Central memory CD8-positive, alpha-beta T cell (primary cell): ENCODE results near the gene BLTP2.

ENCODE experiments used
- ATAC-seq: fragments of 150-1000 bp; cut with Tn5 transposase; replicated peaks from 2 replicates; pipeline ENCODE4 v1.10.0; 2022; ENCODE audit warnings: mild to moderate bottlenecking, moderate FRiP score, moderate number of reproducible peaks; ENCODE audit not compliant: poor library complexity, severe bottlenecking; ENCODE audit errors: extremely low read depth
- DNase-seq, 2 donors: peaks; one replicate each; pipeline ENCODE4 v3.0.0; 2021; ENCODE audit warnings: low spot score in 2 of 2
- H3K27ac Mint-ChIP-seq: one replicate; pipeline ENCODE4 v1.8.0; 2022; ENCODE audit warnings: low read depth, mild to moderate bottlenecking, moderate library complexity, mixed read lengths
- H3K27me3 Mint-ChIP-seq: one replicate; pipeline ENCODE4 v1.8.0; 2022; ENCODE audit warnings: mixed read lengths
- H3K36me3 Mint-ChIP-seq: one replicate; pipeline ENCODE4 v1.8.0; 2022; ENCODE audit warnings: mild to moderate bottlenecking, moderate library complexity, mixed read lengths; ENCODE audit not compliant: insufficient read depth
- H3K4me1 Mint-ChIP-seq: one replicate; pipeline ENCODE4 v1.8.0; 2022; ENCODE audit warnings: mixed read lengths
- H3K4me3 Mint-ChIP-seq: one replicate; pipeline ENCODE4 v1.8.0; 2022; ENCODE audit warnings: mild to moderate bottlenecking, moderate library complexity, mixed read lengths
- H3K9me3 Mint-ChIP-seq: one replicate; pipeline ENCODE4 v1.8.0; 2022; ENCODE audit warnings: mixed read lengths

BLTP2 gene

DNA sequence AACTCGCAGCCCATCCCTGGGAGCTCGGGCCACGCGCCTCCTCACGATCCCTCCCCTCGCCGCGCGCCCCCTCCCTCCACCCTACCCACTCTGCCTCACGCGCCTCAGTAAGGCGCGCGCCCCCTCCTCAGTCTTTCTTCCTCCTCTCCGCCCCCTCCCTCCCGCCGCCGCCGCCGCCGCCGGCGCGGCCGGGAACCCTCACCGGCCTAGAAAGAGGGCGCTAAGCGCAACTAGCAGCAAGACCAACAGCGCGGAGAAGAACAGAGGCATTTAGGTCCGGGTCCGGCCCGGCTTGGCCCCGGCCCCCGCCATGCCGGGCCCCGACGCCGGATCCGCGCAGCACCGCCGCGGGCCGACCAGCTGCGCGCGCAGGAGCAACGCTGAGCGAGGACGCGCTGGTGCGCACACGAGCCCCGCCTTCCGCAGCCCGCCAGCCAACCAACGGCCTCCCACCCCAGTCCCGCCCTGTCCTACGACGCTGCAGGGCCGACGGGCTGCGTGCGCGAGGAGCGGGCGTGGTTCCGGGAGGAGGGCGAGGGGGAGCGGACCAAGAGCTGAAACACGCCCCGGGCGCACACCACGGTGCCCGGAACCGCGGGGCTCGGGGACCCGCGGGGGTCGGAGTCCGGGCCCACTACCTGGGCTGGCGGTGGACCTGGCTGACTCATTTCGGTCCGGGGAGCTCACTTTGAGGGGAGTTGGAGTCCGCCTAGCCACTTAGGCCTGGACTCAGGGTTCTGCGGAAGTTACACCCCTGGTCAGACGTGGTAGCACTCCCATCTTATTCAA is at the start of gene BLTP2:
TSS of gene BLTP2 (minus strand) at position 372 of the 789 bp plus-strand sequence. CDS start at position 270, 102 bp downstream.
- H3K36me3 Mint-ChIP-seq = peaks cover 38% of the 10 kb centered on the region
- peak; percentile 99 for ATAC-seq

DNA sequence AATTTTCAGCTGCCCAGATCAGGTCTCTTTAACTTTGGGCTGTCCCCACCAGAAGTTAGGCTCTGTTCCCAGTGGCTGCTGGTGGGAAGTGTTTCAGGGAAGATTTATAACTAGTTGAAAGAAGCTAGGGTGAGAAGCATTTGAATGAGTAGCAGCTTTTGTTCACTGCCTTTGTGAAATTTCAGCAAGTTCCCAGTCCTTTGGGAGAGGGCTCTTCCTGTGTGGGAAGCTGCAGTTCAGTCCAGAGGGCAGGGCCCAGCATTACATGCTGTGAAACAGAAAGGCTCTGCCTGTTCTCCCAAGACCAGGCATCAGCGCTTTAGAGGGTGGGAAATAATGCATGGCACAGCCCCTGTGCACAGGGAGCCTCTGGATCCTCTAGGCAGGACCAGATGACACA is 48.9 kb upstream of the BLTP2 start:
- Mint-ChIP-seq H3K27ac (peak overlapping the region; percentile 51), H3K4me3 (no peak overlapping the region), H3K4me1 (no peaks in the 10 kb centered on the region), H3K36me3 (peaks cover 73% of the 10 kb centered on the region), H3K9me3 (no peaks in the 10 kb centered on the region), H3K27me3 (no peaks in the 10 kb centered on the region)
- ATAC-seq (no peak), DNase-seq (no peak)

More for the DNA sequence above, at the start of gene BLTP2:
- Mint-ChIP-seq H3K27ac (peak within 1 kb of the TSS; percentile 84), H3K9me3 (no peaks in the 10 kb centered on the region), H3K4me1 (peaks cover 41% of the 10 kb centered on the region), H3K4me3 (peak within 1 kb of the TSS; percentile 95), H3K27me3 (no peaks in the 10 kb centered on the region)
- peak; percentile 83 to 91 for DNase-seq

DNA sequence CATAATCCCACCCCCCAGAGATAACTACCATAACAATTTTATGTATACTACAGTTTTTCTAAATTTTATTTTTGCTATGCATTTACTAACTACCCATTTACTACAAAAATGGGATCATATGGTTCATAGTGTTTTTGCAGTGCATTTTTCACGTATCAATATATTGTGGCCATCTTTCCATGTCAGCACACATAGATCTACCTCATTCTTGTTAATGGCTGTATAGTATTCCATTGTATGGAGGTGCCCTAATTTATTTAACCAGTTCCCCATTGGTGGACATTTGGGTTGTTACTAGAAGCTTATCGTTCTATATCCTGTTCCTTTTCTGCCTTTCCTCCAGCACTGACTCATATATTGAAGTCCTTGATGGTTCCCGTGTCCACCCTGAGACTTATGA is 44.1 kb upstream of the BLTP2 start:
- H3K36me3 Mint-ChIP-seq = peaks cover 80% of the 10 kb centered on the region
- no peak overlapping the region for H3K27ac Mint-ChIP-seq
- no peak overlapping the region for H3K4me3 Mint-ChIP-seq
- H3K4me1 Mint-ChIP-seq = no peaks in the 10 kb centered on the region
- DNase-seq (no peak), ATAC-seq (no peak)
- no peaks in the 10 kb centered on the region for H3K27me3 Mint-ChIP-seq
- no peaks in the 10 kb centered on the region for H3K9me3 Mint-ChIP-seq

- no peaks in the 10 kb centered on the region for H3K4me1 Mint-ChIP-seq
- no peak overlapping the region for H3K27ac Mint-ChIP-seq
- no peak for DNase-seq
- H3K36me3 Mint-ChIP-seq = peaks cover 79% of the 10 kb centered on the region
- no peaks in the 10 kb centered on the region for H3K27me3 Mint-ChIP-seq
- no peak for ATAC-seq
- H3K4me3 Mint-ChIP-seq = no peak overlapping the region
- H3K9me3 Mint-ChIP-seq = no peaks in the 10 kb centered on the region
Observed at GRCh38 chr17:28688481-28688880, 43.5 kb upstream of the BLTP2 start.

DNA sequence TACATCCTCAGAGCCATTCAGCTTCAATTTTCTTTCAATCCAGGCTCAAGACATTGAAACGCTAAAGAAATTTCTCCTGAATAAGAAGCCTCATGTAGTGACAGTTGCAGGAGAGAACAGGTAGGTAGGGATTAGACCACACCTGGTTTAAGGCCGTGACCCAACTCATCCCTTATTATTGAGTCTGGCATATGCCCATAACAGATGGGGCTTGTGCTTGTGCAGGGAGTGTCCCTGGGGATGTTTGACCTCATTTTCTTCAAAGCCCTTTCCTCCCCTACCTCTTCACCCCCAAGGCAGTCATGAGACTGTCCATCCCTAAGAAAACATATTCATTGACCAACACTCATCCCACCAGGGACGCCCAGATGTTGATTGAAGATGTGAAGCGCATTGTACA is 41.3 kb upstream of the BLTP2 start:
- H3K4me1 Mint-ChIP-seq = no peaks in the 10 kb centered on the region
- no peak for ATAC-seq
- H3K27me3 Mint-ChIP-seq = no peaks in the 10 kb centered on the region
- H3K36me3 Mint-ChIP-seq = peaks cover 86% of the 10 kb centered on the region
- no peak overlapping the region for H3K27ac Mint-ChIP-seq
- H3K4me3 Mint-ChIP-seq = no peak overlapping the region
- H3K9me3 Mint-ChIP-seq = no peaks in the 10 kb centered on the region
- no peak for DNase-seq

GRCh38 chr17:28685366-28685765 is 40.4 kb upstream of the BLTP2 start:
- no peaks in the 10 kb centered on the region for H3K9me3 Mint-ChIP-seq
- ATAC-seq (no peak), DNase-seq (no peak)
- H3K36me3 Mint-ChIP-seq = peaks cover 88% of the 10 kb centered on the region
- no peak overlapping the region for H3K4me3 Mint-ChIP-seq
- H3K27me3 Mint-ChIP-seq = no peaks in the 10 kb centered on the region
- H3K27ac Mint-ChIP-seq = no peak overlapping the region
- H3K4me1 Mint-ChIP-seq = no peaks in the 10 kb centered on the region

GRCh38 chr17:28684963-28685362 is 40.0 kb upstream of the BLTP2 start:
- Mint-ChIP-seq H3K27me3 (no peaks in the 10 kb centered on the region), H3K4me1 (no peaks in the 10 kb centered on the region), H3K27ac (no peak overlapping the region), H3K9me3 (no peaks in the 10 kb centered on the region), H3K36me3 (peaks cover 85% of the 10 kb centered on the region), H3K4me3 (no peak overlapping the region)
- DNase-seq = no peak
- no peak for ATAC-seq

GRCh38 chr17:28682655-28683054 is 37.7 kb upstream of the BLTP2 start:
- H3K36me3 Mint-ChIP-seq = peaks cover 82% of the 10 kb centered on the region
- H3K4me1 Mint-ChIP-seq = no peaks in the 10 kb centered on the region
- H3K27ac Mint-ChIP-seq = no peak overlapping the region
- no peaks in the 10 kb centered on the region for H3K9me3 Mint-ChIP-seq
- ATAC-seq (no peak), DNase-seq (no peak)
- H3K27me3 Mint-ChIP-seq = no peaks in the 10 kb centered on the region
- no peak overlapping the region for H3K4me3 Mint-ChIP-seq

- Mint-ChIP-seq H3K27ac (no peak overlapping the region), H3K4me3 (no peak overlapping the region), H3K9me3 (no peaks in the 10 kb centered on the region), H3K36me3 (peaks cover 79% of the 10 kb centered on the region), H3K4me1 (no peaks in the 10 kb centered on the region), H3K27me3 (no peaks in the 10 kb centered on the region)
- DNase-seq (no peak), ATAC-seq (no peak)
Observed at GRCh38 chr17:28675980-28676379, 31.0 kb upstream of the BLTP2 start.

- H3K9me3 Mint-ChIP-seq = no peaks in the 10 kb centered on the region
- peaks cover 77% of the 10 kb centered on the region for H3K36me3 Mint-ChIP-seq
- ATAC-seq (no peak), DNase-seq (no peak)
- H3K27me3 Mint-ChIP-seq = no peaks in the 10 kb centered on the region
- H3K4me1 Mint-ChIP-seq = no peaks in the 10 kb centered on the region
- no peak overlapping the region for H3K27ac Mint-ChIP-seq
- no peak overlapping the region for H3K4me3 Mint-ChIP-seq
Observed at GRCh38 chr17:28675490-28675889, 30.5 kb upstream of the BLTP2 start.

DNA sequence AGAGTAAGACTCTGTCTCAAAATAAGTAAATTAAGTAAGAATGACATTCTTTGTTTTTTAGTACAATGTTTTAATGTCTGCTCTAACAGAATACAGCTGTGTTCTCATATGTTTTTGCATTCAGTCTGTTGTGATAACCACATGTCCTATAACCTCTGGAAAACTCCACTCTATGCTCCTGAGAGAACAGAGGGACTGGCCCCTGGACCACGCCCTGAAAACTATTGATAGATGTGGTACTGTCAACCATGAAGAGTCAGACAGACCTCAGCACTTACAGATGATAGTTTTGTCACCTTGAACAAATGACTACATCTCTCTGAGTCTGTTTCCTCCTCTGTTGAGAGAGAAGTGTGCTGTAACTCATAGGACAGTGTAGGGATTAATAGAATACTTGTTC is 25.0 kb upstream of the BLTP2 start:
- DNase-seq (no peak), ATAC-seq (no peak)
- Mint-ChIP-seq H3K36me3 (peaks cover 48% of the 10 kb centered on the region), H3K27ac (no peak overlapping the region), H3K9me3 (no peaks in the 10 kb centered on the region), H3K27me3 (no peaks in the 10 kb centered on the region), H3K4me1 (peaks cover 23% of the 10 kb centered on the region), H3K4me3 (no peak overlapping the region)

DNA sequence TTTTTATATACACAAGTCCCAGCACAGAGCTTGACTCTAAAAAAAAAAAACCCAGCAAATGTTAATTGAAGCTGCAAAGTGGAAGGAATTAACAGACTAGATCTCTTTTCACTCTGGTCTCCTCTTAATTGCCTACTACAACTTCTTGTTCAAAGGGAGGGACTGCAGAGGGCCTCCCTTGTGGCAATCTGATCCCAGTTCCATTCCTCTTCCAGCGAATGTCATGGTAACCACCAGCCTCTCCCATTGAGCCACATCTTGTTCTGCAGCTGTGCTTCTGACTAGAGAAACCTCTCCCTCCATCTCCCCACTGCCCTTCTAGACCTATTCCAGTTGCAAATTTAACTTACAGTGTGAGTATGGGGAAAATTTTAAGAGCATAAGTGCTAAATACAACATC is 22.9 kb upstream of the BLTP2 start:
- ATAC-seq (no peak), DNase-seq (no peak)
- H3K9me3 Mint-ChIP-seq = no peaks in the 10 kb centered on the region
- H3K36me3 Mint-ChIP-seq = peaks cover 34% of the 10 kb centered on the region
- H3K27me3 Mint-ChIP-seq = no peaks in the 10 kb centered on the region
- peaks cover 42% of the 10 kb centered on the region for H3K4me1 Mint-ChIP-seq
- H3K27ac Mint-ChIP-seq = no peak overlapping the region
- no peak overlapping the region for H3K4me3 Mint-ChIP-seq

- Mint-ChIP-seq H3K36me3 (peaks cover 25% of the 10 kb centered on the region), H3K4me1 (peaks cover 57% of the 10 kb centered on the region), H3K27me3 (no peaks in the 10 kb centered on the region), H3K4me3 (no peak overlapping the region), H3K27ac (peak overlapping the region; percentile 38), H3K9me3 (no peaks in the 10 kb centered on the region)
- DNase-seq (no peak), ATAC-seq (no peak)
Observed at GRCh38 chr17:28665994-28666393, 21.0 kb upstream of the BLTP2 start.
